OCI-LY7 (cell line): ENCODE results near the gene RTN4. TPM values are rescaled to one million over a fixed set of nuclear protein-coding genes. Genes with fewer than 3 reads are reported as not detected.
"Not testable (repeated sequence)": the region's sequence is repeated elsewhere in the genome, so short reads cannot be mapped to it uniquely, and the experiment has no call there.

Experiments used
- BruUV-seq: library from RNA; stranded (reverse); fragments of 400-500 nt; replicated peaks from 2 replicates; lab custom pipeline; 2021; lab: Mats Ljungman, UMichigan
- CTCF ChIA-PET: fragments of 300-600 bp; sonication (Branson Sonifier 250); formaldehyde crosslinking; loops from one replicate; lab custom pipeline; 2022; ENCODE audit warnings: antibody characterized with exemption; ENCODE audit not compliant: unreplicated experiment; lab: Charles Lee
- POLR2A ChIA-PET: fragments of 300-600 bp; sonication (Branson Sonifier 250); formaldehyde crosslinking; loops from one replicate; lab custom pipeline; 2022; ENCODE audit warnings: antibody characterized with exemption; lab: Charles Lee
- DNase-seq: peaks from one replicate; pipeline ENCODE4 v3.0.0-alpha.2; 2015; ENCODE audit warnings: low spot score
- H2AFZ ChIP-seq: fragments of 200-600 bp; sonication (generic), shearing (Covaris generic); 2 replicates; pipeline ENCODE4 v1.6.1; 2014; ENCODE audit warnings: mild to moderate bottlenecking, antibody characterized with exemption, low read length, moderate library complexity
- H3K27ac ChIP-seq: fragments of 200-600 bp; sonication (generic); 2 replicates; pipeline ENCODE4 v1.5.1; 2014; ENCODE audit warnings: mixed run types, low read depth, mild to moderate bottlenecking, moderate library complexity, low read length, inconsistent platforms; ENCODE audit not compliant: poor library complexity, severe bottlenecking
- H3K36me3 ChIP-seq: fragments of 200-600 bp; sonication (generic); 2 replicates; pipeline ENCODE4 v1.6.1; 2014; ENCODE audit warnings: mild to moderate bottlenecking, antibody characterized with exemption, low read length, moderate library complexity, mixed read lengths; ENCODE audit not compliant: insufficient read depth
- H3K4me1 ChIP-seq: fragments of 200-600 bp; sonication (generic); 2 replicates; pipeline ENCODE4 v1.5.1; 2014; ENCODE audit warnings: mild to moderate bottlenecking, low read length; ENCODE audit not compliant: insufficient read depth, poor library complexity, severe bottlenecking
- H3K4me2 ChIP-seq: fragments of 200-600 bp; sonication (generic); 2 replicates; pipeline ENCODE4 v1.6.1; 2014; ENCODE audit warnings: mild to moderate bottlenecking, low read length
- H3K4me3 ChIP-seq: fragments of 200-600 bp; sonication (generic); 2 replicates; pipeline ENCODE4 v1.5.1; 2014; ENCODE audit warnings: mild to moderate bottlenecking, low read depth, low read length; ENCODE audit not compliant: poor library complexity, severe bottlenecking
- H3K79me2 ChIP-seq: fragments of 200-600 bp; sonication (generic); 2 replicates; pipeline ENCODE4 v1.6.1; 2016; ENCODE audit warnings: low read depth, mild to moderate bottlenecking, low read length, moderate library complexity, mixed read lengths; ENCODE audit not compliant: insufficient read depth
- H3K9me2 ChIP-seq: fragments of 200-600 bp; sonication (generic); 2 replicates; pipeline ENCODE4 v1.6.1; 2016; ENCODE audit warnings: mild to moderate bottlenecking, low read length, mixed read lengths; ENCODE audit not compliant: insufficient read depth
- H3K9me3 ChIP-seq: fragments of 200-600 bp; sonication (generic); 2 replicates; pipeline ENCODE4 v1.6.1; 2014; ENCODE audit warnings: mild to moderate bottlenecking, mixed run types, low read length, mixed read lengths
- H4K20me1 ChIP-seq: fragments of 200-600 bp; sonication (generic); 2 replicates; pipeline ENCODE4 v1.6.1; 2014; ENCODE audit warnings: mild to moderate bottlenecking, antibody characterized with exemption, low read length, moderate library complexity, mixed read lengths; ENCODE audit not compliant: insufficient read depth
- EZH2phosphoT487 ChIP-seq: fragments of 200-600 bp; sonication (generic); IDR thresholded peaks from 2 replicates; pipeline ENCODE4 v1.6.1; 2018; ENCODE audit warnings: low read depth, borderline replicate concordance, mild to moderate bottlenecking, mixed run types, antibody characterized with exemption, low read length, moderate library complexity, mixed read lengths
- intact Hi-C: fragments of 100-400 bp; cut with micrococcal nuclease; formaldehyde crosslinking; loops from one replicate; pipeline ENCODE4 v1.10.0; 2022; ENCODE audit not compliant: unreplicated experiment
- total RNA-seq, 2 experiments: library from RNA; depleted of rRNA in 1 of 2; stranded (reverse); fragments of >200 nt in 1 of 2; shearing (Covaris generic) in 1 of 2; gene quantifications; 2 replicates each; pipeline ENCODE4 v1.2.3, GENCODE V29; 2014 to 2022
- TF ChIP-seq, protein P1 (sequence below): fragments of 200-600 bp; sonication (generic); conservative IDR thresholded peaks from 2 replicates; pipeline ENCODE4 v1.5.1; 2014; ENCODE audit warnings: mild to moderate bottlenecking, antibody characterized with exemption, low read length, moderate library complexity, mixed read lengths

The RTN4 gene
- total RNA-seq, 2 experiments from 2014 or later, result 36.5 to 75.2 TPM

DNA sequence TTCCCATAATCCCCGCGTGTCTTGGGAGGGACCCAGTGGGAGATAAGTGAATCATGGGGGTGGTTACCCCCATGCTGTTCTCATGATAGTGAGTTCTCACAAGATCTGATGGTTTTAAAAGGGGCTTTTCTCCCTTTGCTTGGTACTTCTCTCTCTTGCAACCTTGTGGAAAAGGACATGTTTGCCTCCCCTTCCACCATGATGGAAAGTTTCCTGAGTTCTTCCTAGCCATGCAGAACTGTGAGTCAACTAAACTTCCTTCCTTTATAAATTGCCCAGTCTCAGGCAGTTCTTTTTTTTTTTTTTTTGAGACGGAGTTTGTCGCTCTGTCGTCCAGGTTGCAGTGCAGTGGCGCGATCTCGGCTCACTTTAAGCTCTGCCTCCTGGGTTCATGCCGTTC lies 26.5 kb upstream of the RTN4 start:
- no peaks in the 10 kb centered on the region for H3K36me3 ChIP-seq
- no peaks in the 10 kb centered on the region for H3K79me2 ChIP-seq
- H3K27ac ChIP-seq, result no peak overlapping the region
- POLR2A ChIA-PET, result no interaction called here
- H3K4me3 ChIP-seq, result no peak overlapping the region
- CTCF ChIA-PET, result no interaction called here
- no peak overlapping the region for H3K4me2 ChIP-seq
- no TSS peak for BruUV-seq
- TF ChIP-seq EZH2phosphoT487, result no peak
- TF ChIP-seq, protein P1, sequence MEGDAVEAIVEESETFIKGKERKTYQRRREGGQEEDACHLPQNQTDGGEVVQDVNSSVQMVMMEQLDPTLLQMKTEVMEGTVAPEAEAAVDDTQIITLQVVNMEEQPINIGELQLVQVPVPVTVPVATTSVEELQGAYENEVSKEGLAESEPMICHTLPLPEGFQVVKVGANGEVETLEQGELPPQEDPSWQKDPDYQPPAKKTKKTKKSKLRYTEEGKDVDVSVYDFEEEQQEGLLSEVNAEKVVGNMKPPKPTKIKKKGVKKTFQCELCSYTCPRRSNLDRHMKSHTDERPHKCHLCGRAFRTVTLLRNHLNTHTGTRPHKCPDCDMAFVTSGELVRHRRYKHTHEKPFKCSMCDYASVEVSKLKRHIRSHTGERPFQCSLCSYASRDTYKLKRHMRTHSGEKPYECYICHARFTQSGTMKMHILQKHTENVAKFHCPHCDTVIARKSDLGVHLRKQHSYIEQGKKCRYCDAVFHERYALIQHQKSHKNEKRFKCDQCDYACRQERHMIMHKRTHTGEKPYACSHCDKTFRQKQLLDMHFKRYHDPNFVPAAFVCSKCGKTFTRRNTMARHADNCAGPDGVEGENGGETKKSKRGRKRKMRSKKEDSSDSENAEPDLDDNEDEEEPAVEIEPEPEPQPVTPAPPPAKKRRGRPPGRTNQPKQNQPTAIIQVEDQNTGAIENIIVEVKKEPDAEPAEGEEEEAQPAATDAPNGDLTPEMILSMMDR, result no peak
- H4K20me1 ChIP-seq, result no peaks in the 10 kb centered on the region
- H3K9me2 ChIP-seq, result no peaks in the 10 kb centered on the region
- no peak overlapping the region for H2AFZ ChIP-seq
- no peak for DNase-seq
- no peaks in the 10 kb centered on the region for H3K4me1 ChIP-seq
- H3K9me3 ChIP-seq, result 0 out of 2 replicates have a peak, but pooled peaks cover 5% of the 10 kb centered on the region
- intact Hi-C loops, result no loop called here

DNA sequence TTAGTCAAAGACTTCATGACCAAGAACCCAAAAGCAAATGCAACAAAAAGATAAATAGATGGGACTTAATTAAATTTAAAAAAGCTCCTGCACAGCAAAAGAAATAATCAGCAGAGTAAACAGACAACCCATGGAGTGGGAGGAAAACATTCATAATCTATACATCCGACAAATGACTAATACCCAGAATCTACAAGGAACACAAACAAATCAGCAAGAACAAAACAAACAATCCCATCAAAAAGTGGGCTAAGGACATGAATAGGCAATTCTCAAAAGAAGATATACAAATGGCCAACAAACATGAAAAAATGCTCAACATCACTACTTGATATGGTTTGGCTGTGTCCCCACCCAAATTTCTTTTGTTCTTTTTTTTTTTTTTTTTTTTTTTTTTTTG lies 25.8 kb upstream of the RTN4 start:
- not testable (repeated sequence) for DNase-seq
- POLR2A ChIA-PET, result interaction anchor here (0.6 kb wide), 1 partner anchor 9 kb away, joined by 3 read pairs; no protein-coding TSS in a partner anchor

DNA sequence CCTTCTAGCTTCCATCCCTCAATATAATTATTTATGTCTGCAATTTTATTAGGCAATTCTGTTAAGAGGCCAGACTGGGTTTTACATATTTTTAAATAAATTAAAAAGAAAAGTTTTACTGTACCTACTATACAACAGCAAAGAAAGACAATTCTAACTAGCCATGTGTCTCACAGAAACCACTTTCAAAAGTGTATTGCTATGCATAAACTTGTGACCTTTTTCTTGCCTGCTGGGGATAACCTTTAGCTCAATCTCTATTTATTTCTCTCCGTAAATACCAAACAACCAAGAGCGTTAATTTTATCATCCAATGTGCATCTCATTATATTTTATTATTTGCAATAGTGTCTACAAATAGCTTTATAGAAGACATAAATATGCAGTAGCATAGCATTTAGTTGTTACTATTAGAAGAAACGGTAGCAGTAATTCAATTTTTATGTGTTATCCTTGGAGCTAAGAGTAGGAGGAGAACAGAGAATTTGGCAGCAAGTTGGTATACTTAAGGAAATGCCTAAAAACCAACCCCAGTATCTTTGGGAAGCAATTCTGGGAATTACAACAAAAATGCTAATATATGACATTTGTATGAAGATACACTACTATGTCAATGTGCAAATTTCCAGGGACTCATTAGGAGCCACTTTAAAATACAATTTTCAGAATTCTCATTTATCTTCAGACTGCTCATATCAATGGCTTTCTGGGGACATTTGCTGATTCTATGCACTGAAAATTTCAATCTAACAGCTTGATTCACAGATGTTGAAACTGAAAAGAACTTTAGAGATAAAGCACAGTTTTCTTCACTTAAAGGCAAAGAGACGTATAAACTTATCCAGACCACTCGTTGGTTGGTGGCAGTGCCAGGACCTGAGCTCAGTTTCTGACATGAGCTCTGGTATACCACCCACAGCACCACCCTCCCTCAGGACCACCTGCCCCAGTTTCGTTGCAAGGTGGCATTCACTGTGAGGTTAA lies 23.0 kb upstream of the RTN4 start:
- H2AFZ ChIP-seq, result no peak overlapping the region
- CTCF ChIA-PET, result no interaction called here
- H4K20me1 ChIP-seq, result no peaks in the 10 kb centered on the region
- intact Hi-C loops, result no loop called here
- no peak for DNase-seq
- no peak for TF ChIP-seq EZH2phosphoT487
- TF ChIP-seq, protein P1, result no peak
- BruUV-seq, result no TSS peak
- H3K4me3 ChIP-seq, result no peak overlapping the region
- no peaks in the 10 kb centered on the region for H3K36me3 ChIP-seq
- H3K9me2 ChIP-seq, result no peaks in the 10 kb centered on the region
- no peak overlapping the region for H3K27ac ChIP-seq
- no peaks in the 10 kb centered on the region for H3K4me1 ChIP-seq
- no peaks in the 10 kb centered on the region for H3K9me3 ChIP-seq
- no peak overlapping the region for H3K4me2 ChIP-seq
- H3K79me2 ChIP-seq, result no peaks in the 10 kb centered on the region
- POLR2A ChIA-PET, result interaction anchor here (0.6 to 2.1 kb wide), 8 partner anchors 15 to 764 kb away, joined by 3 to 9 read pairs (median 4); no protein-coding TSS in a partner anchor

More for the DNA sequence above, 25.8 kb upstream of the RTN4 start:
- H2AFZ ChIP-seq, intact Hi-C loops, H3K27ac ChIP-seq, H3K36me3 ChIP-seq, H3K9me2 ChIP-seq, BruUV-seq, H3K79me2 ChIP-seq, H3K4me1 ChIP-seq, CTCF ChIA-PET, H4K20me1 ChIP-seq, H3K4me2 ChIP-seq, H3K4me3 ChIP-seq, H3K9me3 ChIP-seq: not testable (repeated sequence)
